Keratinocyte (primary cell): Measurements from ENCODE around the gene TERT.

Experiments
- EZH2 ChIP-seq: IDR thresholded peaks from one replicate; pipeline ENCODE4 v1.6.1; 2012; ENCODE audit warnings: inconsistent platforms, mild to moderate bottlenecking, low read length, moderate library complexity
- TF ChIP-seq, protein P1 (sequence below), 3 experiments: IDR thresholded peaks in 1 of 3; conservative IDR thresholded peaks in 1 of 3; optimal IDR thresholded peaks in 1 of 3; 2 replicates in 2 of 3; 3 replicates in 1 of 3; pipeline versions ENCODE3 to v1.5.1; 2011; ENCODE audit warnings: low read length in 3 of 3, mild to moderate bottlenecking in 3 of 3, moderate library complexity in 2 of 3, control low read depth in 1 of 3, inconsistent platforms in 1 of 3; ENCODE audit not compliant: insufficient read depth in 2 of 3; ENCODE audit errors: extremely low read depth in 1 of 3

DNA sequence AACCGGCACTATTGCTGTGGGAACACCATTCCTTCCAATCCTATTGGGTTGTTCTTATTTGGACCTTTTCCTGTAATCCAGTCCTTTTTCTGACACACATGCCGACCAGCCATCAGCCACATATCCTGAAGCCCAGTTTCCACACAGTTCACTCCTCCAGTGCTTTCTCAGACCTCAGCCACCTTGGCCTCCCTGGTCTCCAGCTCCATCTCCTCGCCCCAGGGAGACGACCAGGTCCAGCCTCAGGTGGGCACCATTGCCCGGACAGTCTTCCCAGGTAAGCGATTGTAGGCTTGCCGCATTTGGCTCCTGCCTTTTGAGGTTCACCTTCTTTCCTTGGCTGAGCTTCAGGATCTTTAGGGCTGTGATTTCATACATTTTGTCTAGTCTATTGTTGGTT is 15.2 kb upstream of the TERT start:
- TF ChIP-seq, protein P1, sequence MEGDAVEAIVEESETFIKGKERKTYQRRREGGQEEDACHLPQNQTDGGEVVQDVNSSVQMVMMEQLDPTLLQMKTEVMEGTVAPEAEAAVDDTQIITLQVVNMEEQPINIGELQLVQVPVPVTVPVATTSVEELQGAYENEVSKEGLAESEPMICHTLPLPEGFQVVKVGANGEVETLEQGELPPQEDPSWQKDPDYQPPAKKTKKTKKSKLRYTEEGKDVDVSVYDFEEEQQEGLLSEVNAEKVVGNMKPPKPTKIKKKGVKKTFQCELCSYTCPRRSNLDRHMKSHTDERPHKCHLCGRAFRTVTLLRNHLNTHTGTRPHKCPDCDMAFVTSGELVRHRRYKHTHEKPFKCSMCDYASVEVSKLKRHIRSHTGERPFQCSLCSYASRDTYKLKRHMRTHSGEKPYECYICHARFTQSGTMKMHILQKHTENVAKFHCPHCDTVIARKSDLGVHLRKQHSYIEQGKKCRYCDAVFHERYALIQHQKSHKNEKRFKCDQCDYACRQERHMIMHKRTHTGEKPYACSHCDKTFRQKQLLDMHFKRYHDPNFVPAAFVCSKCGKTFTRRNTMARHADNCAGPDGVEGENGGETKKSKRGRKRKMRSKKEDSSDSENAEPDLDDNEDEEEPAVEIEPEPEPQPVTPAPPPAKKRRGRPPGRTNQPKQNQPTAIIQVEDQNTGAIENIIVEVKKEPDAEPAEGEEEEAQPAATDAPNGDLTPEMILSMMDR (optimal IDR thresholded peaks at IDR 0.05 in 1 of 3, IDR thresholded peaks at IDR 0.05 in 1 of 3, conservative IDR thresholded peaks at IDR 0.05 in 1 of 3; ENCODE audit: extremely low read depth in 1 of 3, insufficient read depth in 2 of 3, low read length in 3 of 3) = no peak
- no peak for TF ChIP-seq EZH2
